Liver (tissue), 9 donors: ENCODE measurements around the gene ACTR1A. TPM values are rescaled to one million over a fixed set of nuclear protein-coding genes. Genes with fewer than 3 reads are reported as not detected.

ENCODE experiments used
- DNase-seq: peaks from one replicate; pipeline ENCODE4 v3.0.0-alpha.2; 2017; ENCODE audit warnings: low spot score
- H3K27ac ChIP-seq, 2 donors: one replicate each; pipeline ENCODE4 v1.7.0; 2013; ENCODE audit warnings: inconsistent platforms in 2 of 2, low read length in 2 of 2, control low read depth in 1 of 2, low read depth in 1 of 2, mild to moderate bottlenecking in 1 of 2
- H3K27me3 ChIP-seq, 4 donors: one replicate each; pipeline versions ENCODE4 v1.6.1 to v1.7.0; 2013; ENCODE audit warnings: low read length in 3 of 4, inconsistent platforms in 1 of 4, mild to moderate bottlenecking in 1 of 4, moderate library complexity in 1 of 4; ENCODE audit not compliant: control insufficient read depth in 4 of 4, insufficient read depth in 4 of 4
- H3K36me3 ChIP-seq, 4 donors: one replicate each; pipeline versions ENCODE4 v1.6.1 to v1.7.0; 2013; ENCODE audit warnings: low read length in 3 of 4, mild to moderate bottlenecking in 3 of 4, low read depth in 1 of 4, moderate library complexity in 1 of 4; ENCODE audit not compliant: control insufficient read depth in 4 of 4, insufficient read depth in 3 of 4
- H3K4me1 ChIP-seq, 4 donors: one replicate each; pipeline versions ENCODE4 v1.6.1 to v1.7.0; 2013; ENCODE audit warnings: low read length in 3 of 4, mild to moderate bottlenecking in 3 of 4, moderate library complexity in 1 of 4; ENCODE audit not compliant: control insufficient read depth in 4 of 4, insufficient read depth in 4 of 4
- H3K4me3 ChIP-seq, 3 donors: one replicate each; pipeline versions ENCODE4 v1.6.1 to v1.7.0; 2013; ENCODE audit warnings: low read length in 3 of 3, control low read depth in 1 of 3, low read depth in 1 of 3, mild to moderate bottlenecking in 1 of 3
- H3K9ac ChIP-seq, 2 donors: one replicate each; pipeline ENCODE4 v1.7.0; 2013; ENCODE audit warnings: low read length in 2 of 2, mild to moderate bottlenecking in 2 of 2, moderate library complexity in 2 of 2, control low read depth in 1 of 2, low read depth in 1 of 2
- H3K9me3 ChIP-seq, 4 donors: one replicate each; pipeline versions ENCODE4 v1.6.1 to v1.7.0; 2013; ENCODE audit warnings: low read length in 3 of 4; ENCODE audit not compliant: control insufficient read depth in 4 of 4
- ATF3 ChIP-seq: IDR thresholded peaks from 2 replicates; pipeline ENCODE4 v1.6.1; 2016; ENCODE audit warnings: antibody characterized with exemption
- EGR1 ChIP-seq, 2 donors: IDR thresholded peaks; 2 replicates each; pipeline ENCODE4 v1.6.1; 2016 to 2018; ENCODE audit warnings: antibody characterized with exemption in 2 of 2, low read depth in 2 of 2
- FOXA1 ChIP-seq: IDR thresholded peaks from 2 replicates; pipeline ENCODE4 v1.6.1; 2016; ENCODE audit warnings: antibody characterized with exemption
- FOXA2 ChIP-seq: IDR thresholded peaks from 2 replicates; pipeline ENCODE4 v1.6.1; 2016; ENCODE audit warnings: antibody characterized with exemption
- GABPA ChIP-seq, 2 donors: IDR thresholded peaks in 1 of 2; conservative IDR thresholded peaks in 1 of 2; 2 replicates each; pipeline ENCODE4 v1.6.1; 2016; ENCODE audit warnings: antibody characterized with exemption in 2 of 2, mild to moderate bottlenecking in 1 of 2, moderate library complexity in 1 of 2
- HNF4A ChIP-seq, 2 donors: conservative IDR thresholded peaks; 2 replicates each; pipeline ENCODE4 v1.6.1; 2016; ENCODE audit warnings: antibody characterized with exemption in 2 of 2, mild to moderate bottlenecking in 2 of 2
- HNF4G ChIP-seq: IDR thresholded peaks from 2 replicates; pipeline ENCODE4 v1.6.1; 2016; ENCODE audit warnings: antibody characterized with exemption
- JUND ChIP-seq, 2 donors: IDR thresholded peaks; 2 replicates each; pipeline ENCODE4 v1.6.1; 2016; ENCODE audit warnings: antibody characterized with exemption in 2 of 2
- MAX ChIP-seq: IDR thresholded peaks from 2 replicates; pipeline ENCODE4 v1.6.1; 2016; ENCODE audit warnings: antibody characterized with exemption
- NR2F2 ChIP-seq: IDR thresholded peaks from 2 replicates; pipeline ENCODE4 v1.6.1; 2016; ENCODE audit warnings: antibody characterized with exemption
- RAD21 ChIP-seq, 2 donors: IDR thresholded peaks; 2 replicates each; pipeline ENCODE4 v1.6.1; 2016; ENCODE audit warnings: antibody characterized with exemption in 2 of 2, mild to moderate bottlenecking in 2 of 2
- SP1 ChIP-seq: IDR thresholded peaks from 2 replicates; pipeline ENCODE4 v1.6.1; 2018; ENCODE audit warnings: antibody characterized with exemption, mild to moderate bottlenecking
- TAF1 ChIP-seq: conservative IDR thresholded peaks from 2 replicates; pipeline ENCODE4 v1.6.1; 2016; ENCODE audit warnings: antibody characterized with exemption, mild to moderate bottlenecking
- YY1 ChIP-seq: IDR thresholded peaks from 2 replicates; pipeline ENCODE4 v1.6.1; 2016; ENCODE audit warnings: antibody characterized with exemption, mild to moderate bottlenecking
- WGBS: extraction: QIAGEN DNeasy Blood & Tissue Kit; methylation state at CpG from one replicate; pipeline ENCODE4 v1.1.7; 2013; 5-methylcytosine and 5-hydroxymethylcytosine counted together
- polyA plus RNA-seq, 2 donors: library from polyadenylated mRNA; stranded (reverse) in 1 of 2; unstranded in 1 of 2; fragments of 200-250 nt in 1 of 2; fragments of >200 nt in 1 of 2; fragmentation: Nextera tagmentation in 1 of 2; extraction: Ambion mirVana in 1 of 2; gene quantifications; one replicate each; pipeline versions ENCODE4 v1.2.1 to v1.2.3, GENCODE V29; 2013 to 2015
- total RNA-seq, 2 donors: library from RNA; depleted of rRNA; stranded (reverse); fragments of >200 nt; gene quantifications; one replicate each; pipeline ENCODE4 v1.2.3, GENCODE V29; 2014
- TF ChIP-seq, protein P1 (sequence below): IDR thresholded peaks from 2 replicates; pipeline ENCODE4 v1.6.1; 2016; ENCODE audit warnings: antibody characterized with exemption
- TF ChIP-seq, protein P2 (sequence below): fragments of 150-350 bp; IDR thresholded peaks from 2 replicates; pipeline ENCODE4 v1.5.1; 2017; ENCODE audit warnings: improper control_type of control experiment, low read depth, low read length; ENCODE audit not compliant: missing input control
- TF ChIP-seq, protein P3 (sequence below): IDR thresholded peaks from 2 replicates; pipeline ENCODE4 v1.6.1; 2016; ENCODE audit warnings: antibody characterized with exemption, mild to moderate bottlenecking
- donor health status: healthy.
- donor health status: healthy.
- donor health status: healthy.
- donor health status: healthy.
- donor health status: healthy.

Gene ACTR1A
- total and polyA plus RNA-seq, 4 donors: 24.5 to 51.9 (median 35.3) TPM

DNA sequence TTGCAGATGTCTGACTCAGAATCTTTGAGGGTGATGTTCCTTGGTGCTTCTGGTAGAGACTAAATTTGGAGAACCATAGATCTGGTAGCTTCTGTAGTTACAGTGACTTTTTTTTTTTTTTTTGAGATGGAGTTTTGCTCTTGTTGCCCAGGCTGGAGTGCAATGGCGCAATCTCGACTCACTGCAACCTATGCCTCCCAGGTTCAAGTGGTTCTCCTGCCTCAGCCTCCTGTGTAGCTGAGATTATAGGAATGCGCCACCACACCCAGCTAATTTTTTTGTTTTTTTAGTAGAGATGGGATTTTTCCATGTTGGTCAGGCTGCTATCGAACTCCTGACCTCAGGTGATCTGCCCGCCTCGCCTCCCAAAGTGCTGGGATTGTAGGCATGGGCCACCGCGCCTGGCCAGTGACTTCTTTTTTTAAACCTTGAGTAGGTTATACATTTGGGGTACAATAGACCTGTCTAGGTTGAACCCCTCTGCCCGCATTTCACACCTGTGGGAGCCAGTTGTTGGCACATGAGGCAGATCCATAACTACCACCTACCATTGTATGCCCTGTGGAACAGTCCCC, 48.2 kb upstream of the ACTR1A start:
- Histone ChIP-seq H3K27ac (no peak overlapping the region), H3K27me3 (no peaks in the 10 kb centered on the region), H3K9me3 (no peaks in the 10 kb centered on the region), H3K4me3 (no peak overlapping the region), H3K36me3 (peaks cover 3 to 18% (median 8%) of the 10 kb centered on the region in 4 donors), H3K4me1 (no peaks in the 10 kb centered on the region), H3K9ac (no peak overlapping the region)
- DNase-seq: no peak
- TF ChIP-seq ATF3 (no peak), EGR1 (IDR thresholded peaks at IDR 0.05; ENCODE audit: low read depth in 2 of 2) (no peak), HNF4A (conservative IDR thresholded peaks at IDR 0.05) (no peak)
- WGBS: 97% methylated on average over 9 of the region's 9 CpGs

GRCh38 chr10:102549549-102549948, 47.0 kb upstream of the ACTR1A start:
- H3K4me3 ChIP-seq: no peak overlapping the region
- H3K9me3 ChIP-seq: no peaks in the 10 kb centered on the region
- no peak overlapping the region for H3K27ac ChIP-seq
- no peak for DNase-seq
- 67% methylated on average over 1 of the region's 1 CpG for WGBS
- H3K36me3 ChIP-seq: peaks cover 3 to 18% (median 8%) of the 10 kb centered on the region in 4 donors
- H3K27me3 ChIP-seq: no peaks in the 10 kb centered on the region
- TF ChIP-seq FOXA1 (no peak), ATF3 (no peak), MAX (no peak), FOXA2 (no peak), EGR1 (IDR thresholded peaks at IDR 0.05; ENCODE audit: low read depth in 2 of 2) (no peak), TAF1 (no peak), GABPA (IDR thresholded peaks at IDR 0.05 in 1 of 2, conservative IDR thresholded peaks at IDR 0.05 in 1 of 2) (no peak), HNF4A (conservative IDR thresholded peaks at IDR 0.05) (no peak), RAD21 (IDR thresholded peaks at IDR 0.05) (no peak), JUND (IDR thresholded peaks at IDR 0.05) (no peak), YY1 (no peak), HNF4G (no peak), SP1 (no peak), NR2F2 (no peak)
- TF ChIP-seq, protein P1, sequence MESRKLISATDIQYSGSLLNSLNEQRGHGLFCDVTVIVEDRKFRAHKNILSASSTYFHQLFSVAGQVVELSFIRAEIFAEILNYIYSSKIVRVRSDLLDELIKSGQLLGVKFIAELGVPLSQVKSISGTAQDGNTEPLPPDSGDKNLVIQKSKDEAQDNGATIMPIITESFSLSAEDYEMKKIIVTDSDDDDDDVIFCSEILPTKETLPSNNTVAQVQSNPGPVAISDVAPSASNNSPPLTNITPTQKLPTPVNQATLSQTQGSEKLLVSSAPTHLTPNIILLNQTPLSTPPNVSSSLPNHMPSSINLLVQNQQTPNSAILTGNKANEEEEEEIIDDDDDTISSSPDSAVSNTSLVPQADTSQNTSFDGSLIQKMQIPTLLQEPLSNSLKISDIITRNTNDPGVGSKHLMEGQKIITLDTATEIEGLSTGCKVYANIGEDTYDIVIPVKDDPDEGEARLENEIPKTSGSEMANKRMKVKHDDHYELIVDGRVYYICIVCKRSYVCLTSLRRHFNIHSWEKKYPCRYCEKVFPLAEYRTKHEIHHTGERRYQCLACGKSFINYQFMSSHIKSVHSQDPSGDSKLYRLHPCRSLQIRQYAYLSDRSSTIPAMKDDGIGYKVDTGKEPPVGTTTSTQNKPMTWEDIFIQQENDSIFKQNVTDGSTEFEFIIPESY: no peak
- TF ChIP-seq, protein P2, sequence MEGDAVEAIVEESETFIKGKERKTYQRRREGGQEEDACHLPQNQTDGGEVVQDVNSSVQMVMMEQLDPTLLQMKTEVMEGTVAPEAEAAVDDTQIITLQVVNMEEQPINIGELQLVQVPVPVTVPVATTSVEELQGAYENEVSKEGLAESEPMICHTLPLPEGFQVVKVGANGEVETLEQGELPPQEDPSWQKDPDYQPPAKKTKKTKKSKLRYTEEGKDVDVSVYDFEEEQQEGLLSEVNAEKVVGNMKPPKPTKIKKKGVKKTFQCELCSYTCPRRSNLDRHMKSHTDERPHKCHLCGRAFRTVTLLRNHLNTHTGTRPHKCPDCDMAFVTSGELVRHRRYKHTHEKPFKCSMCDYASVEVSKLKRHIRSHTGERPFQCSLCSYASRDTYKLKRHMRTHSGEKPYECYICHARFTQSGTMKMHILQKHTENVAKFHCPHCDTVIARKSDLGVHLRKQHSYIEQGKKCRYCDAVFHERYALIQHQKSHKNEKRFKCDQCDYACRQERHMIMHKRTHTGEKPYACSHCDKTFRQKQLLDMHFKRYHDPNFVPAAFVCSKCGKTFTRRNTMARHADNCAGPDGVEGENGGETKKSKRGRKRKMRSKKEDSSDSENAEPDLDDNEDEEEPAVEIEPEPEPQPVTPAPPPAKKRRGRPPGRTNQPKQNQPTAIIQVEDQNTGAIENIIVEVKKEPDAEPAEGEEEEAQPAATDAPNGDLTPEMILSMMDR: no peak
- TF ChIP-seq, protein P3, sequence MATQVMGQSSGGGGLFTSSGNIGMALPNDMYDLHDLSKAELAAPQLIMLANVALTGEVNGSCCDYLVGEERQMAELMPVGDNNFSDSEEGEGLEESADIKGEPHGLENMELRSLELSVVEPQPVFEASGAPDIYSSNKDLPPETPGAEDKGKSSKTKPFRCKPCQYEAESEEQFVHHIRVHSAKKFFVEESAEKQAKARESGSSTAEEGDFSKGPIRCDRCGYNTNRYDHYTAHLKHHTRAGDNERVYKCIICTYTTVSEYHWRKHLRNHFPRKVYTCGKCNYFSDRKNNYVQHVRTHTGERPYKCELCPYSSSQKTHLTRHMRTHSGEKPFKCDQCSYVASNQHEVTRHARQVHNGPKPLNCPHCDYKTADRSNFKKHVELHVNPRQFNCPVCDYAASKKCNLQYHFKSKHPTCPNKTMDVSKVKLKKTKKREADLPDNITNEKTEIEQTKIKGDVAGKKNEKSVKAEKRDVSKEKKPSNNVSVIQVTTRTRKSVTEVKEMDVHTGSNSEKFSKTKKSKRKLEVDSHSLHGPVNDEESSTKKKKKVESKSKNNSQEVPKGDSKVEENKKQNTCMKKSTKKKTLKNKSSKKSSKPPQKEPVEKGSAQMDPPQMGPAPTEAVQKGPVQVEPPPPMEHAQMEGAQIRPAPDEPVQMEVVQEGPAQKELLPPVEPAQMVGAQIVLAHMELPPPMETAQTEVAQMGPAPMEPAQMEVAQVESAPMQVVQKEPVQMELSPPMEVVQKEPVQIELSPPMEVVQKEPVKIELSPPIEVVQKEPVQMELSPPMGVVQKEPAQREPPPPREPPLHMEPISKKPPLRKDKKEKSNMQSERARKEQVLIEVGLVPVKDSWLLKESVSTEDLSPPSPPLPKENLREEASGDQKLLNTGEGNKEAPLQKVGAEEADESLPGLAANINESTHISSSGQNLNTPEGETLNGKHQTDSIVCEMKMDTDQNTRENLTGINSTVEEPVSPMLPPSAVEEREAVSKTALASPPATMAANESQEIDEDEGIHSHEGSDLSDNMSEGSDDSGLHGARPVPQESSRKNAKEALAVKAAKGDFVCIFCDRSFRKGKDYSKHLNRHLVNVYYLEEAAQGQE: no peak
- no peaks in the 10 kb centered on the region for H3K4me1 ChIP-seq
- H3K9ac ChIP-seq: no peak overlapping the region
